ENCODE data around the gene TRMT44. TPM values are rescaled to one million over a fixed set of nuclear protein-coding genes. Genes with fewer than 3 reads are reported as not detected.

Gene TRMT44
- total RNA-seq, 1 experiment from 2014 or later, result 17.4 TPM

GRCh38 chr4:8402640-8403039, 37.9 kb upstream of the TRMT44 start:
- CTCF ChIA-PET, result interaction anchor here (0.8 to 2.3 kb wide), 4 partner anchors 135 to 227 kb away, joined by 4 to 8 read pairs (median 6); no protein-coding TSS in a partner anchor
- no peak overlapping the region for H3K4me3 ChIP-seq
- no peak overlapping the region for H3K4me2 ChIP-seq
- no peaks in the 10 kb centered on the region for H3K27me3 ChIP-seq (ENCODE audit: insufficient read depth, low read depth)
- POLR2A ChIA-PET (ENCODE audit: unreplicated experiment), result no interaction called here
- H3K27ac ChIP-seq, result no peak overlapping the region
- no peaks in the 10 kb centered on the region for H3K36me3 ChIP-seq (ENCODE audit: low read depth)
- H4K20me1 ChIP-seq (ENCODE audit: insufficient read depth), result no peaks in the 10 kb centered on the region
- no peaks in the 10 kb centered on the region for H3K9me2 ChIP-seq (ENCODE audit: insufficient read depth)
- no peaks in the 10 kb centered on the region for H3K4me1 ChIP-seq (replicated peaks; ENCODE audit: insufficient read depth)
- no peak for DNase-seq
- no peaks in the 10 kb centered on the region for H3K9me3 ChIP-seq (ENCODE audit: insufficient read depth, low read depth)
- no peak for TF ChIP-seq EZH2 (IDR thresholded peaks at IDR 0.05; ENCODE audit: low read depth)
- no peak for TF ChIP-seq CTCF (conservative IDR thresholded peaks at IDR 0.05)
- no TSS peak for BruUV-seq (replicated peaks)
- H3F3A ChIP-seq (ENCODE audit: insufficient read depth, low read depth), result no peaks in the 10 kb centered on the region; the same call in 1 of the 2 replicates
- no peaks in the 10 kb centered on the region for H3K79me2 ChIP-seq (ENCODE audit: low read depth)
- intact Hi-C loops (cut with micrococcal nuclease; ENCODE audit: unreplicated experiment), result loop anchor here (1.0 to 10.0 kb wide), 4 partner anchors 135 to 378 kb away; no protein-coding TSS in a partner anchor
- H2AFZ ChIP-seq, result no peak overlapping the region

- H3K4me3 ChIP-seq, result no peak overlapping the region
- H3K27ac ChIP-seq, result no peak overlapping the region
- ChIA-PET CTCF (interaction anchor here (0.8 to 2.3 kb wide), 4 partner anchors 136 to 228 kb away, joined by 4 to 8 read pairs (median 6); no protein-coding TSS in a partner anchor), POLR2A (ENCODE audit: unreplicated experiment) (no interaction called here)
- H3K4me2 ChIP-seq, result no peak overlapping the region
- H3K36me3 ChIP-seq (ENCODE audit: low read depth), result no peaks in the 10 kb centered on the region
- no peaks in the 10 kb centered on the region for H3K9me2 ChIP-seq (ENCODE audit: insufficient read depth)
- intact Hi-C loops (cut with micrococcal nuclease; ENCODE audit: unreplicated experiment), result loop anchor here (1.0 to 10.0 kb wide), 4 partner anchors 136 to 378 kb away; no protein-coding TSS in a partner anchor
- H2AFZ ChIP-seq, result no peak overlapping the region
- no peaks in the 10 kb centered on the region for H4K20me1 ChIP-seq (ENCODE audit: insufficient read depth)
- no peaks in the 10 kb centered on the region for H3K9me3 ChIP-seq (ENCODE audit: insufficient read depth, low read depth)
- H3F3A ChIP-seq (ENCODE audit: insufficient read depth, low read depth), result no peaks in the 10 kb centered on the region; the same call in 1 of the 2 replicates
- no peaks in the 10 kb centered on the region for H3K79me2 ChIP-seq (ENCODE audit: low read depth)
- TF ChIP-seq EZH2 (IDR thresholded peaks at IDR 0.05; ENCODE audit: low read depth) (no peak), CTCF (conservative IDR thresholded peaks at IDR 0.05) (peak; percentile 91)
- H3K4me1 ChIP-seq (replicated peaks; ENCODE audit: insufficient read depth), result no peaks in the 10 kb centered on the region
- BruUV-seq (replicated peaks), result no TSS peak
- peak in 1 of 2 experiments; percentile 82 for DNase-seq
- no peaks in the 10 kb centered on the region for H3K27me3 ChIP-seq (ENCODE audit: insufficient read depth, low read depth)
Observed at GRCh38 chr4:8403173-8403753, 37.3 kb upstream of the TRMT44 start.

- Histone ChIP-seq H3K79me2 (ENCODE audit: low read depth) (no peaks in the 10 kb centered on the region), H3K27ac (no peak overlapping the region), H3K9me3 (ENCODE audit: insufficient read depth, low read depth) (no peaks in the 10 kb centered on the region), H3K9me2 (ENCODE audit: insufficient read depth) (no peaks in the 10 kb centered on the region), H2AFZ (no peak overlapping the region), H3K27me3 (ENCODE audit: insufficient read depth, low read depth) (no peaks in the 10 kb centered on the region), H4K20me1 (ENCODE audit: insufficient read depth) (no peaks in the 10 kb centered on the region), H3K36me3 (ENCODE audit: low read depth) (no peaks in the 10 kb centered on the region), H3K4me3 (no peak overlapping the region), H3K4me2 (no peak overlapping the region), H3F3A (ENCODE audit: insufficient read depth, low read depth) (no peaks in the 10 kb centered on the region; the same call in 1 of the 2 replicates), H3K4me1 (replicated peaks; ENCODE audit: insufficient read depth) (no peaks in the 10 kb centered on the region)
- no TSS peak for BruUV-seq (replicated peaks)
- POLR2A ChIA-PET (ENCODE audit: unreplicated experiment), result no interaction called here
- no peak for TF ChIP-seq EZH2 (IDR thresholded peaks at IDR 0.05; ENCODE audit: low read depth)
- no peak for TF ChIP-seq CTCF (conservative IDR thresholded peaks at IDR 0.05)
- CTCF ChIA-PET, result interaction anchor here (2.3 kb wide), 1 partner anchor 227 kb away, joined by 7 read pairs; no protein-coding TSS in a partner anchor
- intact Hi-C loops (cut with micrococcal nuclease; ENCODE audit: unreplicated experiment), result loop anchor here (1.0 to 10.0 kb wide), 4 partner anchors 137 to 379 kb away; no protein-coding TSS in a partner anchor
- DNase-seq, result no peak
Observed at GRCh38 chr4:8403976-8404375, 36.6 kb upstream of the TRMT44 start.

All from PC-9 (cell line).